Measurements from ENCODE around the gene TGFBR2.

The TGFBR2 gene

GRCh38 chr3:30638685-30639412 is 32.4 kb downstream of the TGFBR2 start:
- DNase-seq, result no peak

DNA sequence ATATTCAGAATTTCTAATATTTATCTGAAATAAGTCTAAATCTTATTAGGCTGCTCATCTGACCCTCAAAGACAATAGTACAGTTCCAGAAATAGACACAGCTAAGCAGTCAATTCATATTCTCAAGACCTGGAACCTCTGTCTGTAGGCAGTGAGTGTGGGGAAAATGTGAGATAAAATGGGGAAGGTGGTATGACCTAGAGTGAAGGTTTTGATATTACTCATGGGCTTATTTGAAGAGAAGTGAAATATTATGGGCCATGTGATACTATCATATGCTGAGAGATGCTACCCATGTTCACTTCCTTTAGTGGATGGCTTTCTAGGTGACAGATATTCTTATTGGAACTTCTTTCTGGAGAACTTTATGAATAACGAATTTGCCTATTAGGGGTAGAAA is 33.5 kb downstream of the TGFBR2 start:
- DNase-seq, result no peak

GRCh38 chr3:30640851-30641250 is 34.5 kb downstream of the TGFBR2 start:
- no peak for DNase-seq

- DNase-seq, result no peak
These were observed 35.2 kb downstream of the TGFBR2 start for GRCh38 chr3:30641416-30642251.

DNA sequence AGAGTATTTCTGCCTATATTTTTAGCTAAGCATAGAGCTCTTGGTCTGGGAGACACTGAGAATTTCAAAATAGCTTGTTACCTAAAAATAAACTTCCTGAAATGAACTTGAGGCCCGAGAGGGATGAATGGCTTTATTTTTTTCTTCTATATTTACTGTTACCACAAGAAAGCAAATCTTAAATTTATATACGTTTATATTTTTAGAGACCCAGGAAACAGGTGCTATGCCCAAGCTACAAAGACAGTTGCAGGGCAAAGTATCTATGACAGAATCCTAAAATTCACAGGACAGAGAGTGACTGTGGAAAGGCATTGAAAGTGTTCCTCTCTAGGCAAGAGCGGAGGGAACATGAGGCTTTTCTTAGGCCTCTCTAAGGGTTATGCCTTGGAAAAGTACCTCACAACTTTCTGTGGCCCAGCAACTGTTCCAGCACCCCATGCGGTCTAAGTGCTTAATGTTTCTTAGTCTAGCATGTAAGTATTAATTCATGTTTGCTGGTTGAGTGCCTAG is 36.5 kb downstream of the TGFBR2 start:
- no peak for DNase-seq

DNA sequence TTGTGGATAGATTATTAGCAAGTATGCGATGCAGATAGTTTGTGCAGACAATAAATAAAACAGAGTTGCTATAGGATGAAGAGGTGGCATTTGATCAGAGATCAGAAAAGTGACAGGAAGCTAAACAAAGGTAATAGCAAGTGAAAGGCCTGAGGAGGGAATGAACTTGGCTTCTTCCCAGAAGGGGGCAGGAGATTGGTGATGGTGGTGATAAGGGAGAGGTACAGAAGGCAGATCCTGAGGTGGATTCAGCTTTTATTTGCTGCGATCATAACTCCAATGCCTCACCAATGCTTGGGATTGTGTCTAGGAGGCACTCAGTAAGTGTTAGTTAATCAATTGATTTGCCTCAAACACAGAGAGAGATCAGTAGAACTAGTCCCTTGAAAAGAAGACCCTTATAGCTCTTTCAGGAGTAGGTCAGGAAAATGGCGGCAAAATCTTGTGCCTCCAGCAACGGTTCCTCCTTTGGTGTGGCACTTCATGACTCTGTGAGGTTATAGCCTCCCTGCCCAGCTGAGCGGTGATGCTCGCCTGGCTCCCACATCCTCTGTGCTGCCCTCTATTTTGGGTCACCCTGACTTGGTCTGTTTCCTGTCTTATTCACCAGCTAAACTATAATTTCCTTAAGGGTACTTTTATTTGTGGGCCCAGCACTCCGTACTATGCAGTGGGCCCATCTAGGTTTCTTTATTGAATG is 37.5 kb downstream of the TGFBR2 start:
- DNase-seq, result no peak

DNA sequence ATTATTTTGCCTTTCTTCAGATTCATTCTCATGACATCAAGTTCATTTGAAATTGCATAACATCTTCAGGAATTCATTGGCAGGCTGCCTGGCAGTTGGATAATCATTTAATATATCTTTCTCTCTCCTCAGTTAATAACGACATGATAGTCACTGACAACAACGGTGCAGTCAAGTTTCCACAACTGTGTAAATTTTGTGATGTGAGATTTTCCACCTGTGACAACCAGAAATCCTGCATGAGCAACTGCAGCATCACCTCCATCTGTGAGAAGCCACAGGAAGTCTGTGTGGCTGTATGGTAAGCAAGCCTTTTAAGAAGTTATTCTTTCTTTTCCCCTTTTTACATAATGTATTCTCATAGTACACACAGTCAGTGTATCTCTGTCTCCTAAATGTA is 38.2 kb downstream of the TGFBR2 start:
- peak; percentile 74 for DNase-seq

- no peak for DNase-seq
These were observed 38.7 kb downstream of the TGFBR2 start for GRCh38 chr3:30645077-30645476.

GRCh38 chr3:30646181-30646876 is 39.9 kb downstream of the TGFBR2 start:
- no peak for DNase-seq

DNA sequence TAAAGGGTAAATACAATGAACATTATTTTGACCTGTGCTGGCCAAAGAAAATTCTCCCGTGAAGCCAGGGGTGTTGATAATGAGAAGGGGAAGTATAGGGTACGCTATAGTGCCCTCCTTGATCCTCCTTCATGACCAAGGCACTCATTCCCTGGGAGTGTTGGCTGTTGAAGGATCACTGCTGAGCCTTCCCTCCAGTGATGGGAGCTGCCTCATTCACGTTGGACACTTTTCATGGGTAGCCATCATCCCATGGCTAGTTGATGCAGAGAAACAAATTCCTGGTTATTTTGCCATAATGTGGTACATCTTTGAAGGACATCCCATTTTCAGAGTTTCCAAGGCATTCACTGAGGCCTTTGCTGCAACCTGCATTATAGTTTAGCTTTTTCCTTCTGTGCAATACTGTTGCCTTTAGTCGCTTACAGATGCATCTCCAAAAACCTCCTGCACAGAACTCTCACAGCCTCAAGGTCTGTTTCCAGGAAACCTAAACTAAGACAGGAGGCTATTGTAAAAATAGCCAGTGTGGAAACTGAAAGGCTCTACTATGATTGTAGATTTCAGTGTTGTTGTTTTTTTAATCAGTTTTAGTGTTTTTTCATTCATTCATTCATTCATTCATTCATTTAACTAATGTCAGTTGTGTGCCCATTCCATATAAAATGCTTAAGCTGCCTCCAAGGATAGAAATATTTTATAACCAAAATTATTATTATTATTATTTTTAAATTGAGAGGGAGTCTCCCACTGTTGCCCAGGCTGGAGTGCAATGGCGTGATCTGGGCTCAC is 40.8 kb downstream of the TGFBR2 start:
- no peak for DNase-seq

GRCh38 chr3:30648670-30649357 is 42.4 kb downstream of the TGFBR2 start:
- no peak for DNase-seq

GRCh38 chr3:30649572-30650318 is 43.3 kb downstream of the TGFBR2 start:
- DNase-seq, result no peak

GRCh38 chr3:30650348-30650995 is 44.1 kb downstream of the TGFBR2 start:
- DNase-seq, result no peak

- no peak for DNase-seq
These were observed 47.9 kb downstream of the TGFBR2 start for GRCh38 chr3:30654269-30654668.

DNA sequence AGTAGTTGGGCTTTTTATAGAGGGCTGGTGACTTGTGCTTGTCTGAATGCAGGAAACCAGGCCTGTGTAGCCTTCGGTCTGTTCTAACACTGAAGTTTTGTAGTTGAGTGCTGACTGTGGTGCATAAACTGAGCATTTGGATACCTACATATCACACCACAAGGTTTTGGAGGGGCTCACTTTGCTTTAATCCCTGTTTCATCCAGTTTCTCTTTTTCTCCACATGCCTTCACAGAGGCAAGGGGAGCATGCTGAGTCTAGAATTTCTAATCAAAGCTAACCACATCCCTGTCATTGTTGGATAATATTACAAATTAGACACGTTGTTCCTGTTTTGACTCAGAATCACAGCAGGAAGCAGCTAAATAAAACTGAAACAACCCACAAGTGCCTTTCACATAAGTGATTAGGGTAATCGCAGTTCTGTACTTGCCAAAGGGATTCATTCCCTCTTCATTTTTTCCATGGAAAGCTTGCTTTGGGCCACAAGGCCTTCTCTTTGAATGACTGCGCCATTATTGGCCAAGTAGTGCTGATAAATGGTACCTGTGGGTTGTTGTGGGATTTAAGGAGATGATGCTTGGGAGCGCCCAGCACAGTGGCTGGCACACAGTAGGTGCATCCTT is 48.9 kb downstream of the TGFBR2 start:
- DNase-seq, result no peak

DNA sequence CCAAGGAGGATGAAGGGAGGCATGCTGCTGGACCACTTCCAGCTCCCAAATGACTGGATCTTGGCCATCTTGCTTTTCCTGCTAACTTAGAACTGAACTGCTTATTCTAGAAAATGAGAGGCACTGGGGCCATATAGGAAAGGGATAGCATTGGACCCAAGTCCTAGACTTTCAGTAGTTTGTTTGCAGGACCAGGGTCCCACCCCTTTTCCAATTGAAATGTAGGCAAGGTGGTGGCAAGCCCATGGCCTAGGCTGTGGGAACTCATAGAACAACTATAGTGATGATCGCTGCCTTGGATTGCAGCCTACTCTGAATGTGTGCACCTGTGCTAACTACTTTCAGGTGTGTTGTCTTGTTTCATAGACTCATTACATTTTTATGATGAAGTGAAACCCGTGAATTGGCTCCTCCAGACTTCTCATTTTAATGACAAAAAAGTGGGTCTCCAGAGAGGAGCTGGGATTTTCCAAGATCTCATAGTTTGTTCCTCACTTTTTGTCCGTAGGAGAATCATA is 50.3 kb downstream of the TGFBR2 start:
- no peak for DNase-seq

DNA sequence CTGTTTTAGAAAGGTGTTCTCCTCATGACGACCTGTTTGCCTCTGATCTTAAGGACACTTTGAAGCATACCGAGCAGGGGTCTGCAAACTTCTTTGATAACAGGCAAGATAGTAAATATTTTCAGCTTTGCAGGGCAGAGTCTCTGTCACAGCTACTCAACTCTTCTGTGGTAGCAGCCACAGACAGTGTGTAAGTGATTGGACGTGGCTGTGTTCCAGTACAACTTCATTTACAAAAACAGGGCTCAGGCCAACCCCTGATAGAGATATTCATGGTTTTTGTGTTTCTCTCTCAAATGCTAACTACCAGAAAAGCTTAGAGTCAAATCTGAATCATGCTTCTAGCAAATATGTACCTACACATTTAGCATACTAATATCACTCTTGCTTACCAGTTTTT is 51.5 kb downstream of the TGFBR2 start:
- no peak for DNase-seq

DNA sequence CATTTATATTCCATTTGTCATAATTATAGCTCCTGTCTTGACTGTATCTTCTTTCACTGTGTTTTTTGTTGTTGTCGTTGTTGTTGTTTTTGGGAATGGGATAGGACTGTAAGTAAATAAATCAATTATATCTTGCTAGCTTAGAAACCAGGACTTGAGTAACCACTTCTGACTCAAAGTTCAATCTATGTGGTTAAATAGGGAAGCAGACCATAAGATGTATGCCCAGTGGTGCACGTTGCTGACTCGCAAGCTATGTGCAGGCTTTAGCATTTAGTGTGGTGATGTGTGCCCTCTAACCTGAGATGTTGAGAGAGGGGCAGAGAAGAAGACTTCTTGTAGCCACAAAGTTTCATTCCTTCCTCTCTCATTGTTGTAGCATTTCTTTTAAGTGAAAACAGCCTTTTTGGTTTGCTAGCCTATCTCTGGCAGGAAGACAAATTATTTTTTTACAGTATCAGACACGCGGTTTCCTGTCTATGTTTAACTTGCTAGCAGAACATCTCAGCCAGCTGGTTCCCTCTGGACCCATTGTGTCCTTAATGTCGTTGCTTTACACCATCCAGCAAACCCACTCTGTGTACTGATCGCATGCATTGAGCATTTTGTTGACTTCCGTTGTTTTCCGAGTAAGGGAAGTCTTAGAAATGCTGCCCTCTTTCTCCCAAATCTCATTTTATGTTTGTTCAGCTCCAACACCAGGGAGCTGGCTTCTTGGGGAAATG is 52.1 kb downstream of the TGFBR2 start:
- DNase-seq, result peak; percentile 42
